ENCODE results near the gene TICAM2.

TICAM2 gene

GRCh38 chr5:115544436-115545350 lies 57.6 kb downstream of the TICAM2 start, which contains the start of gene FEM1C:
TSS of gene FEM1C (minus strand) at chr5:115544775. CDS start at chr5:115543493, 1,282 bp downstream.
- TF ChIP-seq REST (IDR thresholded peaks at IDR 0.05; ENCODE audit: insufficient read depth in 1 of 2, low read depth in 2 of 2, low read length in 2 of 2) = no peak; a peak in 1 of 4 replicates
- TF ChIP-seq FOXP2 (optimal IDR thresholded peaks at IDR 0.05; ENCODE audit: borderline replicate concordance, extremely low read depth, extremely low read length, insufficient read depth) = peak; percentile 99
- TF ChIP-seq SIN3A (IDR thresholded peaks at IDR 0.05; ENCODE audit: borderline replicate concordance, insufficient read depth, low read length) = peak; percentile 76; the same call in 1 of the 2 replicates
- peak; percentile 97 for TF ChIP-seq TAF1 (IDR thresholded peaks at IDR 0.05; ENCODE audit: borderline replicate concordance, insufficient read depth, low read length)
- peak; percentile 88 for TF ChIP-seq POLR2AphosphoS5 (IDR thresholded peaks at IDR 0.05; ENCODE audit: low read depth, low read length)

GRCh38 chr5:115544043-115544435 lies 58.2 kb downstream of the TICAM2 start:
- TF ChIP-seq TAF1 (IDR thresholded peaks at IDR 0.05; ENCODE audit: borderline replicate concordance, insufficient read depth, low read length) = no peak
- no peak for TF ChIP-seq FOXP2 (optimal IDR thresholded peaks at IDR 0.05; ENCODE audit: borderline replicate concordance, extremely low read depth, extremely low read length, insufficient read depth)
- no peak for TF ChIP-seq SIN3A (IDR thresholded peaks at IDR 0.05; ENCODE audit: borderline replicate concordance, insufficient read depth, low read length)
- TF ChIP-seq POLR2AphosphoS5 (IDR thresholded peaks at IDR 0.05; ENCODE audit: low read depth, low read length) = no peak
- TF ChIP-seq REST (IDR thresholded peaks at IDR 0.05; ENCODE audit: insufficient read depth in 1 of 2, low read depth in 2 of 2, low read length in 2 of 2) = no peak

- TF ChIP-seq REST (IDR thresholded peaks at IDR 0.05; ENCODE audit: insufficient read depth in 1 of 2, low read depth in 2 of 2, low read length in 2 of 2) (no peak), POLR2AphosphoS5 (IDR thresholded peaks at IDR 0.05; ENCODE audit: low read depth, low read length) (no peak), TAF1 (IDR thresholded peaks at IDR 0.05; ENCODE audit: borderline replicate concordance, insufficient read depth, low read length) (no peak), SIN3A (IDR thresholded peaks at IDR 0.05; ENCODE audit: borderline replicate concordance, insufficient read depth, low read length) (no peak), FOXP2 (optimal IDR thresholded peaks at IDR 0.05; ENCODE audit: borderline replicate concordance, extremely low read depth, extremely low read length, insufficient read depth) (no peak)
Observed at GRCh38 chr5:115543365-115544042, 58.8 kb downstream of the TICAM2 start.

GRCh38 chr5:115542651-115543364 lies 59.5 kb downstream of the TICAM2 start:
- TF ChIP-seq POLR2AphosphoS5 (IDR thresholded peaks at IDR 0.05; ENCODE audit: low read depth, low read length) (no peak), SIN3A (IDR thresholded peaks at IDR 0.05; ENCODE audit: borderline replicate concordance, insufficient read depth, low read length) (no peak; the same call in 1 of the 2 replicates), FOXP2 (optimal IDR thresholded peaks at IDR 0.05; ENCODE audit: borderline replicate concordance, extremely low read depth, extremely low read length, insufficient read depth) (no peak), REST (IDR thresholded peaks at IDR 0.05; ENCODE audit: insufficient read depth in 1 of 2, low read depth in 2 of 2, low read length in 2 of 2) (no peak), TAF1 (IDR thresholded peaks at IDR 0.05; ENCODE audit: borderline replicate concordance, insufficient read depth, low read length) (no peak)
